GM21360 (cell line): ENCODE results near the gene CELF2.
A peak's percentile ranks its signal among the peaks of the same experiment; 100 is the strongest.

Source experiments
- ATAC-seq: cut with Tn5 transposase; IDR thresholded peaks from one replicate; pipeline ENCODE4 v1.9.1; 2021; ENCODE audit warnings: mild to moderate bottlenecking, moderate library complexity; ENCODE audit not compliant: unreplicated experiment

Gene CELF2

GRCh38 chr10:11317936-11318670, 300.4 kb downstream of the CELF2 start:
- ATAC-seq: no peak

DNA sequence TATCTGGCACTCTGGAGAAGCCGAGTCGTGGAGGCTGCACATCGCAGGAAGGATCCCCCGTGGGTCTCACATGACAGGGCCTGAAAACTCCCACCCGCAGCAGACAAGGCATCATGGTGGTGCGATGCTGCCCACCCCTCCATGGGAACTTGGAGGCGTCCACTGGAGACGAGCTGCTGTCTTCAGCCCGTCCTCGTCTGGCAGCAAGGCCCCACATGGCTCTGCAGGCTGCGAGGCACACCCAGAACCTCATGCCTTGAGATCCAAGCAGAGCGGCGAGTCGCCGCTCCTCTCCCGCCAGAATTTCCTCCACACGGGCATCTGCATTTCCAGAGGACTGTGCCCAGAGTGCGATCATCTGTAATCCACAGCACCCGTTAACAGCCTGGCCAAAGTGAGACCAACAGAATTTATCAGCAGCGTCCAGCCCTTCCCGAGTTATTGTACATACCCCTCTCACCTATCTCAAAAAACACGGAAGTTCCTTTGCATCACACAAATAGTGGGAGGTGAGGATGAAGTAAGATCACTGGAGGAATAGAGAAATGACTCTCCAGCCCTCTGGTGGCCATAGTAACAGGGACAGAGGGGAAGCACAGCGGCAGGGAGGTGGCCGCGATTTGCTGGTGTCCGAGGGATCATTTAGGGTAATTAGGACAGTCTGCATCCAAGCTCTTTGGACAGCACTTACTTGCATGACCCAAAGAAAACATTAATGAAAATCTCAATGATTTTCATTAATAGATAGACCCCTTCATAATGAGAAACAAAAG, 301.3 kb downstream of the CELF2 start:
- ATAC-seq: no peak

- no peak for ATAC-seq
These were observed 302.4 kb downstream of the CELF2 start for GRCh38 chr10:11319990-11320602.

GRCh38 chr10:11320809-11321520, 303.3 kb downstream of the CELF2 start:
- no peak for ATAC-seq

DNA sequence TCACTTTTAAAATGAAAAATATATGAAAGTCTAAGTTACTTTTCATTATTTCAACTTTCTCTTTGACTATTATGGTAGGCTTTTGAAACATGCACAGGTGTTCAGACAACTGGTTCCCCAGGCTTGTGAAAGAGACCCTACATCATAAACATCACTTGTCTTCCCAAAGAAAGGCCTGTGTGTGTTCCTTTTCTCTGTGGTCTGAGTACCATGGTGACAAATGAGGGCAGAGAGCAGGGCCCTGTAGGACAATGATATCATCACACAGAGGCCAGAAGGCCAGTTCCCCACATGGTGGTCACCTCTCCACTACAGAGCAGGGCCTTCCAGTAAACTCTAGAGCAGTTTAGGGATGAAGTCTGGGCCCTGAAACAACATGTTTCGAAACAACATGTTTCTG, 305.0 kb downstream of the CELF2 start:
- peak; percentile 53 for ATAC-seq

- ATAC-seq: no peak
These were observed 307.2 kb downstream of the CELF2 start for GRCh38 chr10:11324761-11325321.

DNA sequence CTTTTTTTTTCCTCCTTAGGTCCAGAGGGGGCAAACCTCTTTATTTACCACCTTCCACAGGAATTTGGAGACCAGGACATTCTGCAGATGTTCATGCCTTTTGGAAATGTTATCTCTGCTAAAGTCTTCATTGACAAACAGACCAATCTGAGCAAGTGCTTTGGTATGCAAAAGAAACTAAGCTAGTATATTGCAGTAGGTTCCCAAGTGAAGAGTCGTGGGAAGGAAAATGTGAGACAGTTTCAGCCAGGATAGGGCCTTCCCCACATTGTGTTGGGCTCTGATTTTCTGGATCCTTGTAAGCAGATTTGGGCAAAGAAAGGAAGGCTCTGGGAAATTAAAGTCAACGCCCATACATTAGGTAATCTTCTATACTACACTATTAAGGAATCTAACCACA, 308.1 kb downstream of the CELF2 start:
- ATAC-seq: no peak

DNA sequence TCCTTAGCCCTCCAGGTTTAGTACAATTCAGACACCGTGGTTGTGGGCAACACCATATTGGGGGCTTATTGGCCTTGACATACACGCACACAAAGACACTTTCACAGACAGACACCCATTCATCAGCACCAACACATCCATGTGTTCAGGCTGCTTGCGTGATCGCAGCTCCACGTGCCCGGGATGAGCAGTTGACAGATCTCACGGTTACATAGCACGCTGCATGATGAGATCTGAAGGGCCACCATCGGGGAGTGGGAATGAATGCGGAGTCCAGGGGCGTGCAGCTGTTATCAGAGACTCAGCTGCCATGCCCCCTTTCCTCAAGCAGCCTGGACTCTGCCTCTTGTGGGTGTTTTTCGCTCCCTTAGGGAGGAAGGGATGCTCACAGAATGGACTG, 308.6 kb downstream of the CELF2 start:
- ATAC-seq: no peak

DNA sequence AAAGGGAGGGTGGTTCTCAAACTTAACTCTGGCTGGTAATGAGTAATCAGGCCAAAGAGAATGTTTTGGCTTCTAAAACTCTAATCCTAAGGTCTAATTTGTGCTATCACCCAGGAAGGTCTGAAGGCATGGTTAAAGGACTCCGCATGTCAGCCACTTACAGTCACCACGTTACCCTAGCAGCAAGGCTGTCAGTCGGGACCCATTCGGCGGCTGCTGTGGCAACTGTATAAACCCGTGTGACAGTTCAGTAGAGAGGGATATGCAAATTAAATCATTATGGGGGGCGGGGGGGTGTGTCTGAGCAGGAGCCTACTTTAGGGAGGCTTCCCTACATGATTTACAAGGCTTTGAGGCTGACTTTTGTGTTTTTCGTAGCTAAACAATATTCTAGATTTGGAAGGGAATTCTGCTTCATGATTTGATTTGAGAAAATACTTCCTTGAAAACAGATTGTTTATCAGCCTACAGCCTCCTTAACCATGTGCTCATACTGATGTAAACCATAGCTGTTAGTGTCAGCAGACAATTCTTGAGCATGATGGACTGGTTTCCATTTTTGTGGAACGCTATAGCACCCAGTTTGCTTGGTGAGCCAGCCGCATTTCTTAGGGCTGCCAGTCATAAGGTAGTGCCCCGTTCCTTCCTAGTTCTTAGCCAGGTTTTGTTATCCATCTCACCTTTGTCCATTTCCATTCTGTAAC, 309.4 kb downstream of the CELF2 start:
- ATAC-seq: no peak

GRCh38 chr10:11328264-11329061, 310.8 kb downstream of the CELF2 start:
- no peak for ATAC-seq

- ATAC-seq: no peak
These were observed 311.5 kb downstream of the CELF2 start for GRCh38 chr10:11329062-11329673.

GRCh38 chr10:11330383-11331045, 312.8 kb downstream of the CELF2 start:
- ATAC-seq: no peak

- ATAC-seq: no peak
These were observed 313.4 kb downstream of the CELF2 start for GRCh38 chr10:11331046-11331577.

GRCh38 chr10:11331726-11332125, 314.1 kb downstream of the CELF2 start:
- no peak for ATAC-seq

- ATAC-seq: no peak
These were observed 315.2 kb downstream of the CELF2 start for GRCh38 chr10:11332846-11333245.

- ATAC-seq: no peak
These were observed 316.8 kb downstream of the CELF2 start for GRCh38 chr10:11334436-11334835.

DNA sequence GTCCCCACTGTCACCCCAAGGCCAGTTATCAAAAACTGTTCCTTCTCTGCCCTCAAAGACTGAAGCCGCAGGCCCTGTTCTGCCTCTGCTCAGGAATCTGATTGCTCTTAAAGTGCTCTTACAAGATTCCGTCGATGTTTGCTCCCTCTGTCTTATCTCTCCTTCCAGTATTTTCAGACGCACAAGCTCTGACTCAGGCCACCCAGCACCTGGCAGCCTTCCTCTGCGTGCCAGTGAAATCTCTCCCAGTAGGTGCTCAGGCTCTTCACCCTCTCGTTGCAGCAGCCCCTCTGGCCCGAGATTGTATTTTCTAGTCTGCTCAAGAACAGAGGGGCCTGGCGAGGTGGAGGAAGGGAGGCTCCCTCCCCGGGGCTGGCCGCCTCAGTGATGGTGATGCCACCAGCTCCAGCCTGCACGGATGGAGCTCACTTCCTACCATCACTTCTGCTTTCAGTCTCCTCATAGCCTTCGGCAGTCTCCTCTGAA, 317.5 kb downstream of the CELF2 start:
- no peak for ATAC-seq

GRCh38 chr10:11335881-11336430, 318.3 kb downstream of the CELF2 start:
- ATAC-seq: no peak
